Myocyte (in vitro differentiated cells): ENCODE data around the gene PRL. TPM values are rescaled to one million over a fixed set of nuclear protein-coding genes. Genes with fewer than 3 reads are reported as not detected.

Experiments used
- DNase-seq: peaks from one replicate; pipeline ENCODE4 v3.0.0-alpha.2; 2012; ENCODE audit warnings: low read depth
- total RNA-seq: library from RNA; depleted of rRNA; stranded (reverse); fragments of >200 nt; gene quantifications from 2 replicates; pipeline ENCODE4 v1.2.3, GENCODE V29; 2014

The PRL gene
- total RNA-seq, 1 donor from 2014 or later = not detected

DNA sequence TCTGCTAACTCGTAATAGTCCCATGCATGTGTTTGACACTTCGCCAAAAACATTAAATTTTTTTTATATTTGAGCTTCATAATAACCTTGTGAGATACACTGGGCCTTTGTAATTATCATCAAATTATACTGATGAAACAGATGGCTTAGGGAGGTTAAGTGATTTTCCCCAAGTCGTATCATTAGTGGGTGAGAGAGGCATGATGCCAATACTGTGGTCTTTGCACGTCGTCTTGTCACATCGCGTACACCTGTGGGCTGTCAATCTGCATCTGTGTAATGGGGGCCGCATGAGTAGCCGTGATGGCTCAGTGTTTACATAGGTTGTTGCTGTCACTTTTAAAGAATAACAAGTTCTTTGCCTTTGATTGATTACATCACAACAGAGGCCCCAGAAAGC, 1.7 kb downstream of the PRL start:
- DNase-seq = no peak

DNA sequence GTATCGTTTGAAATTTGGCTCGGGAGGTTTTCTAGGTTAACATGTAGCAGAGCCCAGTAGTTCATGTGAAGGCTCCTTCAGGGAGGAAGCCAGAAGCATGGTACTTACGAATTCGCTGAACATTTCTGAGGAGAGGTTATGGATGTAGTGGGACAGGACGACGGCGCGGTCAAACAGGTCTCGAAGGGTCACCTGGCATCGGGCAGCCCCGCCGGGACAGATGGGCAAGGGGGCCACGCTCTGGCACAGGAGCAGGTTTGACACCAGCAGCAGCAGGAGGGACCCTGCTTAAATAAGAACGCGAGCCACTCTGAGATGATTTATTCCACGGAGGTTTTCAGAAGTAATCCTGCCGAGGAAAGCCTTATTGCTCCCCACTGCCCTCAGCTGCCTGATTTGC, 2.5 kb downstream of the PRL start:
- DNase-seq = no peak

DNA sequence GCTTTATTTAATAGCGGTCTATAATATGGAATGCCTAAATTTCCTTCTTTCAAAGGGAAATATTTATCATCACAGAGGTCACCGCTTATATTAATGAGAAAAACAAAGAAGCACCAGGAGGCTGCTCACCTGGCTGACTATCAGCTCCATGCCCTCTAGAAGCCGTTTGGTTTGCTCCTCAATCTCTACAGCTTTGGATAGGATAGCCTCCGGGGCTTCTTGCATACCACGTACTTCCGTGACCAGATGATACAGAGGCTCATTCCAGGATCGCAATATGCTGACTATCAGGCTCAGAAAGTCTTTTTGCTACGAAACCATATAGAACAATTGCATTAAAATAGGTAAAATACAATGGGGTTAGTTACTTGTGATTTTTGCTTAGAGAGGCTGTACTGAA, 6.8 kb downstream of the PRL start:
- no peak for DNase-seq

DNA sequence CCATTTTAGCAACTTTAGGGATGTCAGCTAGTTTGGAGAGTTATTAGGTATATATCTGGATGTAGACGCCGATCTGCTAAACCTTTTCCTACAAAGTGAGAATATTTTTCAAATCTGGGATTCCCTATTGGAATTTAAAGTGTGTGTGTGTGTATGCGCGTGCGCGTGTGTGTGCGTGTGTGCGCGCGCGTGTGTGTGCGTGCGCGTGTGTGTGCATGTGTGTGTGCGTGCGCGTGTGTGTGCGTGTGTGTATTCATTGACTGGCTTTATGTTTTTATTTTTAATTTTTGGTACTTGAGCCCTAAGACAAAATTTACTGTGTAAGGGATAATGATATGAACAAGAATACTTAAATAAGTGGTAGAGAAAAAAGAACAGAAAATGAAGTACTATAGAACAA, 8.1 kb downstream of the PRL start:
- no peak for DNase-seq

DNA sequence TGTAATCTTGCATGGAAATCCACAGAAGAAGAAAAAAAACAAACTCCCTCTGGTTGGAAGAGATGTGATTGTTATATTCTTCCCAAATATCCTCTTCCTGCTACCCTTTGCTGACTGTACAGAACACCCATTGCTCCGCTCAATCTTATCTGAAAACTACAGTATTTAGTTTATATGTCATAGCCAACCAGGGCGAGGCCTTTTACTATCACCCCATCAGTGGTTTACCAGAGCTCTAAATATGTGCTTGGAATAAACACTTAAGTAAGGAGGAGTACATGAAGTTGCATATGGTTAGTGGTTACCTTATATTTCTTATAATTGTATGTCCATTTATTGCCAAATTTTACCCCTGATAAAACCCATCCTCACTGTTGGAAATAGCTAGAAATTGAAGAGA, 12.2 kb downstream of the PRL start:
- no peak for DNase-seq

DNA sequence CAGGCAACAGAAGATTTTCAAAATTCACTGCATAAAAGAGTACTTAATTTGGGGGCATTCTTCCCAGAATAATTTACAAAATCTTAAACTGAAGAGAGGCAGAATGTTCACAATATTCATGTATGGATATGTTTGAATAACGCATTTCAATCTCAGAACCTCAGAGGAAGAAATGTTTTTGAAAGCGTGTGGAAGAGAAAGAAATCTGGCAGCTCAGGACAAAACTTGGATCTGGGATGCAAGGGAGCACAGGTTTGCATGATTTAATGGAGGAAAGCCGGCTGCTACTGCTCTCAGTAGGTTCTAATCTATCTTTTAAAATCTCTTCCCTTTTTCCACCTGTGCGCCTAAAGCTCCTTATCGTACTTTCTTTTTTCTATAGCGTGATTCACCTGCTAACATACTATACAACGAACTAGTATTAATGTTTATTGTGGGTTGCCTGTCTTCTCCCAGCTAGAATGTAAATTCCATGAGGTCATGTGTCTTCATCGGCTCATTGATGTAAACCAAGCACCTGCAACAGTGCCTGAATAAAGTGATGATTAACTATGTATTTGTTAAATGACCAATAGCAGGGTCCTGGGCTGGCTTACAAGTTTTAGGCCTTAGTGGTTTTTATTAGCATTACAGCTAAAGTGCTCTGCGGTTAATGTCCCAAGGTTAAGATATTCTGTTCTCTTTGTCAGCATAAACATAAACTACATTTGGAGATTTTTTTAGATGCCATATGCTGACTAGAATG, 15.3 kb downstream of the PRL start:
- DNase-seq = no peak

DNA sequence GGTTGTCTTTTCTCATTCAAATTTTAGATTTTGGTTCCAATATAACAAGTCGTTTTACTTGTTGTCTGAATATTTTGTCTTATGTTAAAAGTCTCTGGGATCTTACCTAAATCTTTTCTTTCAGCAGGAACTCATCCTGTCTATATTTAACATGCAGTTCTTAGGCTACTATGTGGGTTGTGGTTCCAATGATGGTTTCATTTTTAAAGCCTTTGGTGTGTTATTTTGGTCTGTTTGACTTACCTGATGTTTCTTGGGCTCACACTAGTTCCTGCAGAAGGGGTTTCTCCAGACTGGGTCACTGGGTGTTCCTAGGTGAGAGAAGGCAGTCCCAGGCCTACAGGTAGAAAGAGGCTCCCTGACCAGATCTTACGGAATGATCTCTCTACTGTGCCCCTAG, 17.4 kb downstream of the PRL start:
- DNase-seq = no peak

DNA sequence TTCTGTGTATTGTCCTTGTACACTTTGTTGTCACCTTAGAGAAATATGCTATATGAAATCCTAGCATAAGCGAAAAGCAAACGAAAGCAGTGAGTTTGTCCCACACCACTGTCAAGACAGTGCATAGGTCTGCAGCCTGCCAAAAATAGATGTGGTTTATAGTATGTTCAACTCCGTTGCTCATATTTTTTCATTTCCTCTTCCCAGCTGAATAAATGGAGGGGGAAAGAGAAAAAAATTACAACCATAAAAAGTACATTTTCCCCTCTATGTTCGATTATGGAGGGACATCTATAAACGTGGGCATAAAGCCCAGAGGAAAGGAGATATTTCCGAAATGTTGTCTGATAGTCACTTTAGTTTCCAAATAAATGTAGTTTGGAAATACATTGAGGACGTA, 25.8 kb downstream of the PRL start:
- no peak for DNase-seq

DNA sequence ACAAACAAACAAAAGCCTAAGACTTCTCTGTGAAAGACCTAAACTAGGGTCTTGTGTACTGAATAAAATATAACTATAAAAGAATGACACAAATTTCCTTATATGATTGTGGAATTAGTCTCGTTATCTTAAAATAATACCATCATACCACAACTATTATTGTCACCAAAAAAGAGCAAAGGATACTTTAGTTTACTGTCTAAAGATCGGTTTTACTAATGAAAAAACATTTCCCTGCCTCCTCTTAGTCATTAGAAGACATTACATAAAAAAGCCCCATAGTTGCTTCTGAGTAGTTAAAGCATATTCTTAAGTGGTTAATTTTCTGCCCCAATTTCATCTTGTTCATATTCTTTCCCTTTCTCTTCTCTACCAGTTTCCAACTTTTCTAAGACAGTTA, 33.1 kb downstream of the PRL start:
- no peak for DNase-seq

DNA sequence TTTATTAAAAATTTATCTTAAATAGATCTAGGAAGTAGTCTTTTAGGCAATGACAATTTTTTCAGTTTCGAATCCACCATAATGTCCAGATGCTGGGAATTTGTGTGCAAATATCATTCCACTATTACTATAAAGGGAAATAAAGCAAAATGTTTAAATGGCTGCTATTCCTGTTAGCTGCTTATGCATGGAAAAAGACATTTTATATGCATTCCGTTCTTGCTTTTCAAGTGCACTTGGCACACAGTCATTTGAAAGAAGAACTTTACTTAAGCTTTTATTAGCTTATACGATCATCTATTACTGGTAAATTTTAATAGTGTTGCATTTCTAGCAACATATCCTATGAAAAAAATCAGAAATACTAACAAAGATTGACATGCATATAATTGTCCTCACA, 42.0 kb downstream of the PRL start:
- DNase-seq = no peak

DNA sequence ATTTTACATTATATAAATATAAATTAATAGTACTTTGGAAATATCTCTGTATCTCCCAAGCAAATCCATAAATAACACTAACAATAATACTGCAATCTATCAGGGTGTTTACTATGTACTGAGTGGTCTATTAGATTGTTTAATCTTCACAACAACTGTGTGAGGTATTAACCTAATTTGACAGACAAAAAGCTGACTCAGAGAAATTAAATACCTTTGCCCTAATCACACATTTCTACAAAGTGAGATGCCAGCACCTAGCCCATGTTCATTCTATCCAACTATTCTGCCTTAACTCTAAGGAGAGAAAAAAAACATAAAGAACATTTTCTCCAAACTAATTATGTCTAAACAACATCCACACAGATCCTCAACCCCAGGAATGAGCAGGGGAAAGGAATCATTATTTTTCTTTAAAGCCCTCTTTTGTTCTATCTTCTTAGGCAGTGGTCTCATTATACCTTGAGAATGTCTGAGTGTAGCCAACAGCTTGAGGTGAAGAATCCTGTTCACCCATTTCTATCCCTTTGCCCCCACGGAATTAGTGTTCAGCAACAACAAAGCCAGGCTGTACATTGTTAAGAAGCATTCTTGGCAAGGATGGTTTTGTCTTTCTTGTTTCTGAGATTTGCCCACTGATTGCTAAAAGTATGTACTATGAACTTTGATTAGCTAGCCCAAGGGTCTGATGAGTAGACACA, 42.7 kb downstream of the PRL start:
- no peak for DNase-seq

DNA sequence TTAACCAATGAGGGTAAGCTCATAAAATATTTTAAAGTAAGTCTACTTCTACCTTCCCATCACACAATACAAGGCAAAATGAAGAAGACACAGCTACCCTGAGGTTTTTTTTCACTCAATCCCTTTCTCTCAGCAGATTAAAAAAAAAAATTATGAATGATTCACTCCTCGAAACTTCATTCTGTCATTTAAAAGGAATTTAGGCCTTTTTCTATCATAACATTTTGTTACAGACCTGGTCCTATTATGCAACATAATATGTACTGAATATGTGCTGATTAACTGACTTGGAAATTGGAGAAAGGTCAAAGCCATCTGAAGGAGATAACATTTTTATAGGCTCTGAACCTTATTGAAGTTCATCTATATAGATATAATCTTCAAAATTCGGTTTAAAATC, 45.5 kb downstream of the PRL start:
- peak; percentile 41 for DNase-seq

DNA sequence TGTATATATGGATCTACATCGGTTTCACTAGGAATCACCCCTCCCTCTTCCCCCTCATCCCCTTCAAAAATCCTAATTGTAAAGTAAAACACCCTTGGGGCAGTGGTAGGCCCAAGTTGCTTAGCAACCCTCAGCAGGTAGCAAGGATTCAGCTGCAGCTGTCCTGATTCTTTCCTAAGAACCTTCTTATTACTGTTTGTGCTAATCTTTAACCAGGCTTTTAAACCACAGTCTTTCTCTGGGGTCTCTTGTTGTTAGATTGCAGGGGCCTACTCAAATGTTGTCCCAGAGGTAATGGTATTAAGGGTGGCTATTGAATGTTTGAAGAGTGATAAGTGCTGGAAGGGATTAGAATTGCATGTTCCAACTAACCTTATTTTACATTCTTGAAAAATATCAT, 46.4 kb downstream of the PRL start:
- peak; percentile 6 for DNase-seq

DNA sequence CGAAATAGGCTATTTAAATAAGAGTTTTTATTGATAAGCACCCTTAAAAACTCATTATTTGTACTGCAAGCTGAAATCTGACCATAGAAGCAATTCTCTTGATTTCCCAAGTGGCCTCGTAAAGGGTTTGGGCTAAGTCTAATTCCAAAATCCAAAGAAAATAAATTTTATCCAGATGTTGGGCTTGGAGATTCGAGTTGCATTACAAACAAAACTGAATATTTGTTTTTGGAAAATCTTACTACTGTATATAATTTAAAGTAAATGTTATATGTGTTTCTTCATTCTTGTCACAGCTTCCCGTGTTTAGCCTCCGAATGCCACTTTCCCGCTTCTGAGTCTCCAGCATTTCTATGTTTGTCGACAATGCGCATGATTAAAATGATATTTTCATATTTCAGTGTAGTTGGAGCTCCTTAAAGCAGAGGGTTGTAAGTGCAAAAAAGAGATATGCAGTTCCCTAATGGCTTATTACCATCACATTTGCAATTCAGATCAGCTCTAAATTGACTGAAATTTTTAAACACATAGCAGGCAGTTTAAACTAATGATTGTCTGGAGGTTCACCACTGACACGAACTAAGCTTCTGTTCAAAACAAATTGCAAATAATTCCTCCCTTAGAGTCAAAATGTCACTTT, 47.0 kb downstream of the PRL start:
- no peak for DNase-seq

DNA sequence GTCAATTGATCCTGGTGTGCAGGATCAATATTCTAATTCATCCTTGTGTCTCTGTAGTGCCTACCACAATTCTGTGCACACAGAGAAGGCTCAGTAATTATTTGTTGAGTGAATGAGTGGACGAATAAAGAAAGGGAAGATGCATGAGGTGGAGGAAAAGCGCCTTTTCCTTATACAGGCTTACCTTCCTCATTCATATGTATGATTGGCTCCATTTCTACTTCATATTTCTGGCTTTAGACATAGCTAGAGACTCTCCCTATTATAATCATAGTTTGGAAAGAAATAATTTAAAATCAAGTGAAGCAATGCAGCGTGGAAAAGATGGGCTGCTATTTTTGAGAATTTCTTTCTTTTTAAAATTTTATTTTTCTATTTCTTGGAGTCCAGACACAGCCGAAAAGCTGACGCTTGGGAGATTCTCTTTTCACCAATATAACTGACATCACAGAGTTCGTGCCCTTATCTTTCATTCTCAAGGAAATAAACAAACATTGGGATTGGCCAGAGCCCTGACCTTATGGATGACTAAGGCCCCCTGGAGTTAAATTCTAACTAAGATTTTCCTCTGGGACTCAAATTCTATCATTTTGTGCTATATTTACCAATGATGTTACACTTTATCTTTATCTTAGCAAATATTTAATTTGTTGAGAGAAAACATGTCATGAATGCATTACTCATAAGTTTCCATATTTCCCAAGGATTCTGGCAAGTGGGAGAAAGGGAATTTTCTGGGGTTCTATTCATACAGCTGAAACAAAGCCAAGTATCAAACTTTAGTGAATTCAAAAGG, 48.1 kb downstream of the PRL start:
- DNase-seq = peak; percentile 3

DNA sequence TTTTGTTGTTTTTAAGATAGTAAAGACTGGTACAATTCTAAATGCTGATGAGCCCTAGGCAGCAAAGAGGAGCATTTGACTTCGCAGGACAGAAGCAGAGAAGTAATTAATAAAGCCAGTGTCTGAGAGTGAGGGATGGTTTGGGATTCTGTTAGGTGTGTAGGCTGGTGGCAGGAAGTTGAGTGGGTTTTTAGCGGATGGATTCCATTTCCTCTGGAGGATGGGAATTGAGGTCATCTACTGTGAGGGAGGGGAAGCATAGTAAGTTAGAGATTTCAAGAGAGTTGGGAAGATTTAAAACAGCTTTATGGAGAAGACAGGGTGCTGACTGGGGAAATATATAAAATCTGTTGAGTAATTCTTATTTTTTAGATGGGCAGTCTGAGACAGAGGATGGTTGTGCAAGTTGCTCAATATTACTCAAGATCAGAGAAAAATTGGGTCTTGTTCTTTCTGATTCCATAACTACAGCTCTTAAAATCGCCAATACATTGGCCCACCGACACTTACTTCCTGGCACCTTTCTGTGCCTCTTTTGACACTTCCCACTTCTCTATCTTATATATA, 48.8 kb downstream of the PRL start:
- DNase-seq = no peak

DNA sequence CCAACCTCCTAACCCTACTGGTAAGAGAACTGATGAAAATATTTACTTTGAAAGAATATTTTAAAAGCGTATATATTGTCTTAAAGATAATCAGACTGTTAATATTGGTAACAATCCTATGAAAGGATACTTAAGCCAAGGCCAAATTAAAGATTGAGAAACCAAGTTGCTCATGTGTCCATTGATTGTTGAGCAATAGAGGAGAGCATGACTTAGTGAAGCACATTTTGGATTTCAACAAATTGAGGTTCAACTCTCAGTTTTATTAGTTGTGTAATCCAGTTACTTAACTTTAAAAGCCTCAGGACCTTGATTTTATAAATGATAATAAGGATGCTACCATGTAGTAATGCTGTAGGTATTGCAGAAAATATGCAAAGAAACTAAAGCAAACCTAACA, 56.8 kb downstream of the PRL start:
- DNase-seq = no peak

DNA sequence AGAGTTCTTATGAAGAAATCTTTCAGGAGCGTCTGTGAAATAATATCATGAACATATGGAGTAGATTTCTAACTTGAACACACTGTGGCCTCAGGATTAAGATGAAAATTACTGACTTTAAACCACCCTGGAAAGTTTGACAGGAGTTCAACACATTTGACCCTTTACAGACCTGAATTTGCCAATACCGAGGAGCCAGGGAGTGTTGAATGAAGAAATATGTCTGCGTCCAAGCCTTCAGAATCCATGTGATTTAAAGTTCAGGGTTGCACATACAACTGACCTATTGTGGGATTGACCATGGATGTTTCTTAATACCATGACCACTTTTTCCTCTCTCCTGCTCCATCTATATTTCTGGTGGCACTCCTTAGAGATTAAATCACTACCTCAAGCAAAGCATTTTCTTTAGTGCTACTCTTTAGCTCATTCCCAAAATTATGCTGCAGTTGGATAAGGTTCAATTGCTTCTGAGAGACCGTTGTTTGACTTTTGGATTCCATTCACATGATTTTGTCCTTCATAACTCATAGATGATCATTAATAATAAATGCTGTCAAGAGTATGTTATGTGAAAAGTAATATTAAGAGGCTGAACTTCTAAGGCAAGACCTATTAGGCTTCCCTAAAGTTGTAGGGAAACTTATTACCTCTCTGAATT, 57.4 kb downstream of the PRL start:
- DNase-seq = no peak

DNA sequence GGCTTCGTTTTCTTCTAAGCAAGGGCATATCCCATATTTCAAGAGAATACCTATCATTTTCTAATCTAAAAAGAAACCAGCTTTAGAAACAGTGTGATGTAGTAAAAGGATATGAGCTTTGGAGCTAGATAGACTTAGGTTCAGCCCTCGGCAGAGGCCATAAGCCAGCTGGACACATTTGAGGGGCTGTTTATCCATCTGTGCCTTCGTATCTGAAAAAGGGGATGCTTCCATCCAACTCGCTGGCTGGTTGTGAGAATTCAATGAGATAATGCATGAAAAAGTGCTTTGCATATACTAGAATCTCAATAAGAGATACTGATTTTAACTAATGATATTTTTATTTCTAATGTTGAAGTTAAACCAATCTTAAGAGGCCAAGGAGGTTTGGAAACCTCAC, 58.0 kb downstream of the PRL start:
- no peak for DNase-seq

DNA sequence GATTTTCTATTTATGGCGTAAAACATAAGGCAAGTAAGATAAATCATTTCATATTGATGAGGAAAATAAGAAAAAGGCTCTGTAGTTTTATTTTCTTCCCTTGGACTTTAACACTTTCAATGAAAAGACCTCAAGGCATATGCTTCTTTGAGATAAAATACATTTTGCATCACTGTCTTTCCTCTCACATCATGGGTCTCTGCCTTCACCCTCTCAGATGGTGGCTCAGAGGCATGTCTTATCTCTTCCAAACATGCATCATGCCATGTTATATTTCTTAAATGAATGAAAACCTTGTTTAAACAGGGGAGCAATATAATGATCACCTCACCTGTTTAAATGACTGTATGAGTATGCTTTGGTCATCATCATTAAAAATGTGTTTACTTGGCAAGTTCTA, 59.3 kb downstream of the PRL start:
- no peak for DNase-seq
